Esophagus muscularis mucosa (tissue), 4 donors: ENCODE results near the gene PCDHA4. TPM values are rescaled to one million over a fixed set of nuclear protein-coding genes. Genes with fewer than 3 reads are reported as not detected.

ENCODE experiments used
- DNase-seq: peaks from one replicate; pipeline ENCODE4 v3.0.0-alpha.2; 2017; ENCODE audit errors: extremely low spot score
- H3K27ac ChIP-seq, 4 donors: fragments of 200-600 bp; sonication (generic); replicated peaks in 1 of 4; 1 replicate in 3 of 4; 2 replicates in 1 of 4; pipeline ENCODE4 v1.5.1; 2016 to 2019; ENCODE audit warnings: mild to moderate bottlenecking in 1 of 4
- H3K27me3 ChIP-seq, 4 donors: fragments of 200-600 bp; sonication (generic); one replicate each; pipeline versions ENCODE4 v1.5.1 to v1.6.0; 2016 to 2019
- H3K36me3 ChIP-seq, 4 donors: fragments of 200-600 bp; sonication (generic); one replicate each; pipeline ENCODE4 v1.5.1; 2016 to 2019
- H3K4me1 ChIP-seq, 4 donors: fragments of 200-600 bp; sonication (generic); one replicate each; pipeline ENCODE4 v1.5.1; 2016 to 2019
- H3K4me3 ChIP-seq, 4 donors: fragments of 200-600 bp; sonication (generic); 1 replicate in 2 of 4; 2 replicates in 2 of 4; pipeline ENCODE4 v1.5.1; 2016 to 2019; ENCODE audit warnings: mild to moderate bottlenecking in 4 of 4, moderate library complexity in 1 of 4
- H3K9me3 ChIP-seq, 4 donors: fragments of 200-600 bp; sonication (generic); 1 replicate in 3 of 4; 2 replicates in 1 of 4; pipeline ENCODE4 v1.5.1; 2016 to 2019
- CTCF ChIP-seq, 3 experiments: fragments of 200-600 bp in 2 of 3; fragments of 450-650 bp in 1 of 3; sonication (generic) in 2 of 3; IDR thresholded peaks; one replicate each; pipeline ENCODE4 v1.5.1; 2017 to 2019; ENCODE audit warnings: antibody characterized with exemption in 3 of 3, mild to moderate bottlenecking in 2 of 3, moderate library complexity in 1 of 3
- EP300 ChIP-seq: sonication (generic); formaldehyde crosslinking; IDR thresholded peaks from one replicate; pipeline ENCODE4 v1.6.1; 2017; ENCODE audit warnings: antibody characterized with exemption
- POLR2A ChIP-seq: fragments of 450-650 bp; IDR thresholded peaks from one replicate; pipeline ENCODE4 v1.6.1; 2017; ENCODE audit warnings: antibody characterized with exemption, moderate library complexity, mild to moderate bottlenecking, low read depth
- POLR2AphosphoS5 ChIP-seq, 2 donors: sonication (generic); formaldehyde crosslinking; IDR thresholded peaks; one replicate each; pipeline ENCODE4 v1.6.1; 2017; ENCODE audit warnings: antibody characterized with exemption in 2 of 2
- WGBS: methylation state at CpG from one replicate; pipeline ENCODE4 v1.1.5; 2018; 5-methylcytosine and 5-hydroxymethylcytosine counted together
- intact Hi-C: fragments of 100-400 bp; cut with DNase I; formaldehyde crosslinking; loops from one replicate; pipeline ENCODE4 v1.15.1; 2023
- total RNA-seq, 4 donors: library from RNA; depleted of rRNA; stranded (reverse); fragments of >200 nt; gene quantifications; one replicate each; pipeline versions ENCODE4 v1.1.0 to v1.2.1, GENCODE V29; 2016

PCDHA4 gene
- 1 to 10 TPM in 1 of 4 donors, under 1 TPM in 3; 0.45 to 1.1 (median 0.66) TPM for total RNA-seq

DNA sequence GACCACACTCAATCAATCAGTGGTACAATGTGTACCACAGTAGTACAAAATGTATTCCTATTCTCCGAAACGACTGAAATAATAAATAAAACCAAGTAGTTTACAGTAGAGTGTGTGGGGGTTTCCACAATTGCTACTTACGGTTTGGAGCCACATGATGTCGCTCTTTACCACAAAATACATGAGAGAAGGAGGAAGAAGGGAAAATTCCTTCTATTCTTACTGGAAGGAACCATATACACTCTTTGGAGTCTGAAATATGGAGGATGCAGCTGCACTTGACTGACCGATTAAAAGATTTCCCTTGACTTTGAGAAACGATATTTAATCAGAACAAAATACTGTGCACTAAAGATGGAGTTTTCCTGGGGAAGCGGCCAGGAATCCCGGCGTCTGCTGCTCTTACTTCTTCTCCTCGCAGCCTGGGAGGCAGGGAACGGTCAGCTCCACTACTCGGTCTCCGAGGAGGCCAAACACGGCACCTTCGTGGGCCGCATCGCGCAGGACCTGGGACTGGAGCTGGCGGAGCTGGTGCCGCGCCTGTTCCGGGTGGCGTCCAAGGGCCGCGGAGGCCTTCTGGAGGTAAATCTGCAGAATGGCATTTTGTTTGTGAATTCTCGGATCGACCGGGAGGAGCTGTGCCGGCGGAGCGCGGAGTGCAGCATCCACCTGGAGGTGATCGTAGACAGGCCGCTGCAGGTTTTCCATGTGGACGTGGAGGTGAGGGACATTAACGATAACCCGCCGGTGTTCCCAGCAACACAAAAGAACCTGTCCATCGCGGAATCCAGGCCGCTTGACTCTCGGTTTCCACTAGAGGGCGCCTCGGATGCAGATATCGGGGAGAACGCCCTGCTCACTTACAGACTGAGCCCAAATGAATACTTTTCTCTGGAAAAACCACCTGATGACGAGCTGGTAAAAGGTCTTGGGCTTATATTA lies at the start of gene PCDHA4:
TSS of gene PCDHA4 (plus strand) at position 235 of the 942 bp plus-strand sequence.
- WGBS, result 20% methylated on average over 31 of the region's 47 CpGs

GRCh38 chr5:140764177-140764973 lies 42.5 kb upstream of the PCDHA4 start:
- peaks cover 0 to 99% (median 94%) of the 10 kb centered on the region in 4 donors for H3K9me3 ChIP-seq

More for the DNA sequence above, at the start of gene PCDHA4:
- Histone ChIP-seq H3K36me3 (no peaks in the 10 kb centered on the region), H3K27me3 (peaks cover 0 to 48% (median 0%) of the 10 kb centered on the region in 4 donors), H3K9me3 (peaks cover 0 to 57% (median 47%) of the 10 kb centered on the region in 4 donors), H3K4me3 (peak within 1 kb of the TSS; percentile 22 to 54 (median 44)), H3K27ac (no peak within 1 kb of the TSS), H3K4me1 (no peaks in the 10 kb centered on the region)
- TF ChIP-seq POLR2A (no peak), CTCF (IDR thresholded peaks at IDR 0.05) (peak in 2 of 3 experiments; percentile 23 to 39), POLR2AphosphoS5 (IDR thresholded peaks at IDR 0.05) (no peak)
- intact Hi-C loops, result no loop called here
- DNase-seq, result no peak

GRCh38 chr5:140767444-140767843 lies 39.4 kb upstream of the PCDHA4 start:
- H3K4me3 ChIP-seq, result no peak overlapping the region
- H3K27ac ChIP-seq, result no peak overlapping the region
- no peaks in the 10 kb centered on the region for H3K27me3 ChIP-seq
- intact Hi-C loops, result no loop called here
- H3K4me1 ChIP-seq, result no peaks in the 10 kb centered on the region
- TF ChIP-seq EP300 (no peak), POLR2AphosphoS5 (IDR thresholded peaks at IDR 0.05) (no peak), CTCF (IDR thresholded peaks at IDR 0.05) (no peak), POLR2A (no peak)
- DNase-seq, result no peak
- WGBS, result 68% methylated on average over 4 of the region's 4 CpGs
- H3K9me3 ChIP-seq, result peaks cover 4 to 86% (median 79%) of the 10 kb centered on the region in 4 donors
- no peaks in the 10 kb centered on the region for H3K36me3 ChIP-seq

More at GRCh38 chr5:140764177-140764973, 42.5 kb upstream of the PCDHA4 start:
- no peak for DNase-seq
- no peak for TF ChIP-seq EP300
- TF ChIP-seq CTCF (IDR thresholded peaks at IDR 0.05), result no peak
- H3K36me3 ChIP-seq, result no peaks in the 10 kb centered on the region
- H3K4me1 ChIP-seq, result no peaks in the 10 kb centered on the region
- no peak overlapping the region for H3K4me3 ChIP-seq
- intact Hi-C loops, result no loop called here
- H3K27me3 ChIP-seq, result no peaks in the 10 kb centered on the region
- WGBS, result 94% methylated on average over 2 of the region's 2 CpGs
- no peak overlapping the region for H3K27ac ChIP-seq

GRCh38 chr5:140780512-140780911 lies 26.4 kb upstream of the PCDHA4 start:
- DNase-seq, result no peak
- TF ChIP-seq EP300 (no peak), CTCF (IDR thresholded peaks at IDR 0.05) (no peak), POLR2A (no peak), POLR2AphosphoS5 (IDR thresholded peaks at IDR 0.05) (no peak)
- Histone ChIP-seq H3K4me3 (no peak overlapping the region), H3K36me3 (no peaks in the 10 kb centered on the region), H3K9me3 (peaks cover 0 to 74% (median 52%) of the 10 kb centered on the region in 4 donors), H3K27ac (no peak overlapping the region), H3K27me3 (peaks cover 0 to 9% (median 0%) of the 10 kb centered on the region in 4 donors), H3K4me1 (no peaks in the 10 kb centered on the region)
- intact Hi-C loops, result no loop called here
- 70% methylated on average over 1 of the region's 1 CpG for WGBS
